Right renal cortex interstitium (tissue), 3 donors: ENCODE results near the gene ANO4. TPM values are rescaled to one million over a fixed set of nuclear protein-coding genes. Genes with fewer than 3 reads are reported as not detected.
"Not testable (repeated sequence)": the region's sequence is repeated elsewhere in the genome, so short reads cannot be mapped to it uniquely, and the experiment has no call there.

ENCODE experiments used
- DNase-seq, 3 donors: peaks; one replicate each; pipeline ENCODE4 v3.0.0-alpha.2; 2013; ENCODE audit warnings: low read depth in 3 of 3, low spot score in 2 of 3
- polyA plus RNA-seq, 3 donors: library from polyadenylated mRNA; unstranded; fragments of 120-200 nt; gene quantifications; one replicate each; pipeline ENCODE4 v1.2.1, GENCODE V29; 2013; ENCODE audit not compliant: insufficient read length in 3 of 3

ANO4 gene
- polyA plus RNA-seq, 3 donors = 0.54 to 1.1 (median 0.92) TPM

DNA sequence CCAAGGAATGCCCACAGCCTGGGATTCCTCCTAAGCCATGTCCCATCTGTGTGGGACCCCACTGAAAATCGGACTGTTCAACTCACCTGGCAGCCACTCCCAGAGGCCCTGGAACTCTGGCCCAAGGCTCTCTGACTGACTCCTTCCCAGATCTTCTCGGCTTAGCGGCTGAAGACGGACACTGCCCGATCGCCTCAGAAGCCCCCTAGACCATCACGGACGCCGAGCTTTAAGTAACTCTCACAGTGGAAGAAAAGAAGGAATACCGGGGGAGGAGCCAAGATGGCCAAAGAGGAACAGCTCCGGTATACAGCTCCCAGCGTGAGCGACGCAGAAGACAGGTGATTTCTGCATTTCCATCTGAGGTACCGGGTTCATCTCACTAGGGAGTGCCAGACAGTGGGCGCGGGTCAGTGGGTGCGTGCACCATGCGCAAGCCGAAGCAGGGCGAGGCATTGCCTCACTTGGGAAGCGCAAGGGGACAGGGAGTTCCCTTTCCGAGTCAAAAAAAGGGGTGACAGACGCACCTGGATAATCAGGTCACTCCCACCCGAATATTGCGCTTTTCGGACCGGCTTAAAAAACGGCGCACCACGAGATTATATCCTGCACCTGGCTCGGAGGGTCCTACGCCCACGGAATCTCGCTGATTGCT, 351.3 kb downstream of the ANO4 start:
- not testable (repeated sequence) for DNase-seq

DNA sequence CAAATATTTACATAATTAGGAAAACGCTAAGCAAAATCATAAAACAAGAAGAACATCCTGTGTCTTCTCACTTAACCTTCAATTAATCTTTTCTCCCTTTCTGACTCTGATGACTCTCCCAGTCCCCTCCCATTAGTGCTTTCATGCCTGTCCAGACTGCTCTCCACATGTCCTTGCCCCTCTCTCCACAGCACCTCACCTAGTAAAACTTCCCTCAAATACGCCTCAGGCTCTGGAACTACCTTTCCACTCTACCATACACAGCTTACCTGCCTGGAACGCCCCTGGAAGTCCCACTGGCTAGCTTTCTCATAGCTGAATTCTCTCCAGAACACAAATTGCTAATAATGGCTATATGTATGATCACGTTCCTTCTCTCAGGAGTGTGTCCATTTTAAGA, 370.7 kb downstream of the ANO4 start:
- DNase-seq = no peak

DNA sequence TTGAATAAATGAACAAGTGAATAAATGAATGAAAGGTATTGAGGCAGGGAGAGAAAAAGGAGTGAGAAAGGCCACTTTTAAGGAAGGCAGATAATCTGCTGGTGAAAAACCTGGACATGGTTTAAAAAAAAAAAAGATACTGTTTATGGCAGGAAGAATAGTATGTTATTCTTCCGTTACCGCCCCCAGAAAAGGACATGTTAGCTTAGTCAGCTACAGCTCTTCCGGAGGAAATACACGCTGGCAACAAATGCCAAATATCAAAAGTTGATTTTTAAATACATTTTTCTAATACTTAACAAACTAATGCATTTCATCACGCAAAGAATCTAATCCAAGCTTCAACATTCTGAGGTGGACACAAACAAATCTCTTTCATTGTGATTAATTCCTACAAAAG, 372.3 kb downstream of the ANO4 start:
- no peak for DNase-seq

DNA sequence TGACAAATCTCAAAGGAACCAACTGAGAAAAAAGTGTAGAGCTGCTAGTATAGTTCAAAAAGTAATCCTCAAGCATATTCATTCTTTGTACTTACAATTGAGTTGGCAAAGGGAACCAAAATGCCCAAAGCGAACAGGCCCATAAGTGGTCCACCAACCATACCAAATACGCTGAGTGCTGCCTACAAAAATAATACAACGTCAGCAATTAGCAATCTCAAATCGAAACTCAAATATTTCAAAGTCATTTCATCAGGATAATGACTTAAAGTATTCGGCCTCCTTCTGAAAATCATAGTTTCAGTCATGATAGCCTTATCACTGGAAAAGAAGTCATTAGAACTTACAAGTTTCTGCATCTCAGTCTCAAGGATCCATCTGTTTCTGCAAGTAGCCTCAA, 373.4 kb downstream of the ANO4 start:
- no peak for DNase-seq

DNA sequence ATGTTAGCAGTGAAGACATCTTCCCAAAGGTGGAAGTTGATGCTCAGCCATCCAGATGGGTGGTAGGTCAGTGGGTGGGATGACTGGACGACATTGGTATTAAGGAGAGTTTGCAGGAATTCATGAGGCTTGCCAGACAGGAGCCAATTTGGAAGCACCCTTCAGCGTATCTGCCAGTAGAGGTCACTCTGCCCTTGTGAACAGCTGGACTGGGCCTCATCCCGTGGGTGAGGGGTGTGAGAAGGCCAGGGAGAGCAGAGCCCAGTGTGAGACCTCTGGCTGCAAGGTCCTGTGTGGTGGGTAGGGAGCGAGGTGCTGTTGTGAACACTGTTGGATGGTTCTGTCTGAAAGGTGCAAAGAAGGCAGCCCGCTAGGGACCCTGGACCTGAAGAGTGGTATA, 377.7 kb downstream of the ANO4 start:
- DNase-seq = no peak

DNA sequence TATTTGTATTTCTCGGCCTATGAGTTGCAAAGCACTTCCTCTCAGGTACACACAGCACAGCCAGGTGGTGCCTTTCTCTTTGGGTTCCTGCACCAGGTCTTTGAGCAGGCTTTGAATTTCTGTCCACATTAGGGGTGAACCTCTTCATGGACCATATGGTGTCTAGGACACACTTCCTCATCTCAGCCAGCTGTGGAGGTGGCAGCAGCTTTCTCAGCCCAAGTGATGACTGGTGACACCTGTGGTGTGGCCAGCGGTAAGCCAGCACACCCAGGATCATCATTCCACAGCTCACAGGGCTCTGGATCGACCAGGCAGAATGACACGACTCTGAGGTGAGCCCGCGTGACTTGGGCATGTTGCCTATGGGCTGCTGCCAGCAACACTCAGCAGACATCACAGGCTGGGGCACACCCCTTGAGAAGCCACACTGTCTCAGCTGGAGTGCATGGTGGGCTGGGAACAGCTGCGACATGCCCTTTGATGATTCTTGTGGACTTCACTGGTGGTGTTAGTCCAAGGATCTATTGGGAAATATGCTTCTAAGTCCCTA, 378.7 kb downstream of the ANO4 start:
- DNase-seq = no peak

DNA sequence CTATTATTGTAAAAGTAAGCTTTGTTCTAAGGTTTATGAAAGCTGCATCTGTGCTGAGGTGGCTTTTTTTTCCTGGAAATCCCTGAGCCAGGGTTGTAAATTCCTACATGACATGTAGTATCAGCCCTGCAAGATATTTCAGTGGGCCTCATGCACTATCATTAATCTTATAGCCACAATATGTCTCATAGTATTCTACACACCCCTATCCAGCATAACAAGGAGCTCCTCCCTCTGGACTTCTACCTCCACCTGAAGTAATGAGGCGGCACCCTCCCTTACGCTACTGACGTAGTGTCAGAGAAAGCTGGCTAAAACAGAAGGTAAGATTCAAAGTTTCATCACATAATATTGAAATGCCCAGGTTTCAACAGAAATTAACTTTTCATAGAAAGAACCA, 380.0 kb downstream of the ANO4 start:
- DNase-seq = no peak

Other genes starting within 250 kb of the ANO4 start
- 10 to 100 TPM; 18.3 to 20.1 (median 18.5) TPM for gene GAS2L3, start 221.1 kb upstream of the ANO4 start, polyA plus RNA-seq